Measurements from ENCODE around the gene RPS6KA4. TPM values are rescaled to one million over a fixed set of nuclear protein-coding genes. Genes with fewer than 3 reads are reported as not detected.
A peak's percentile ranks its signal among the peaks of the same experiment; 100 is the strongest.

RPS6KA4 gene
- total and polyA plus RNA-seq, 2 of the 13 experiments (the other 11 are each of a cell fraction or from before 2014, with no cell fraction given) = 8.9 to 14.2 TPM

- TF ChIP-seq ZNF703 (CRISPR knock-in tag; IDR thresholded peaks at IDR 0.05; ENCODE audit: borderline replicate concordance) (no peak), ZNF44 (CRISPR knock-in tag; IDR thresholded peaks at IDR 0.05) (no peak), KLF11 (CRISPR knock-in tag; IDR thresholded peaks at IDR 0.05) (no peak), ZNF878 (CRISPR knock-in tag; IDR thresholded peaks at IDR 0.05) (no peak), ZNF616 (CRISPR knock-in tag; IDR thresholded peaks at IDR 0.05; ENCODE audit: low read depth) (no peak), ZNF362 (CRISPR knock-in tag; IDR thresholded peaks at IDR 0.05; ENCODE audit: borderline replicate concordance) (no peak), NFAT5 (CRISPR knock-in tag; IDR thresholded peaks at IDR 0.05) (no peak), CREBL2 (CRISPR knock-in tag; IDR thresholded peaks at IDR 0.05; ENCODE audit: borderline replicate concordance) (no peak), ETS1 (CRISPR knock-in tag; IDR thresholded peaks at IDR 0.05) (no peak), ZNF451 (CRISPR knock-in tag; IDR thresholded peaks at IDR 0.05) (no peak), HOXD1 (CRISPR knock-in tag; IDR thresholded peaks at IDR 0.05) (no peak), ZNF317 (CRISPR knock-in tag; IDR thresholded peaks at IDR 0.05) (no peak), CREB3 (CRISPR knock-in tag; IDR thresholded peaks at IDR 0.05) (no peak), GPN1 (CRISPR knock-in tag; IDR thresholded peaks at IDR 0.05; ENCODE audit: borderline replicate concordance) (no peak), ZSCAN25 (CRISPR knock-in tag; IDR thresholded peaks at IDR 0.05) (no peak), ZNF354B (CRISPR knock-in tag; IDR thresholded peaks at IDR 0.05) (0 out of 2 replicates have a peak, but pooled peaks have one; percentile 32)
Measured at GRCh38 chr11:64358907-64359711, at the start of gene RPS6KA4 (continued).
